ENCODE results near the gene USF2.

USF2 gene

DNA sequence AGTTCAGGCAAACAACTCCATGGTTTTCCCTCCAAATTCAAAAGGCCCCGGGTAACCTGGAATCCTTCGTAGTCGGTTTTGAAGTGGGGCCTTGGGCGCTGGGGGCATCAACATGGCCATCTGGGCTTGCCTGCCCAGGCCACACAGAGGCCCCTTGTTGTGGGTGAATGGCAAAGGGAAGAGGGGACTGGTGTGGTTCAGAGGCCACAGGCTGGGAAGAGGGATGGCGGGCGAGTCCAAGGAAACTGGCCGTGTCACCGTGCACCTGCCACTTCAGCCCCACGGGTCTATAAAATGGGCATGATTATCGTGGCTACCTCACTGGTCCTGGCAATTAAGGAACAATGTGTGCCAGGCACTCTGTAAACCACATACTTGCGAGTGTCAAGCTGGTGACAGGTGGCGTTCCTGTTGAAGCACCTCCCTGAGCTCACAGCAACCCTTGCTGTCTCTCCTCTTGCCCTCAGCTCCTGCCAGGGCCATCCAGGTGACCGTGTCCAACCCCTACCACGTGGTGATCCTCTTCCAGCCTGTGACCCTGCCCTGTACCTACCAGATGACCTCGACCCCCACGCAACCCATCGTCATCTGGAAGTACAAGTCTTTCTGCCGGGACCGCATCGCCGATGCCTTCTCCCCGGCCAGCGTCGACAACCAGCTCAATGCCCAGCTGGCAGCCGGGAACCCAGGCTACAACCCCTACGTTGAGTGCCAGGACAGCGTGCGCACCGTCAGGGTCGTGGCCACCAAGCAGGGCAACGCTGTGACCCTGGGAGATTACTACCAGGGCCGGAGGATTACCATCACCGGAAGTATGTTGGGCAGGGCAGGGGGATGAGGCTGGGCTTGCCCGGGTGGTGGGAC lies 18.7 kb upstream of the USF2 start:
- peaks cover 44% of the 10 kb centered on the region for H3K36me3 ChIP-seq (replicated peaks)
- DNase-seq (ENCODE audit: low spot score in 2 of 2) = no peak
- no peaks in the 10 kb centered on the region for H3K27me3 ChIP-seq (ENCODE audit: low read depth)
- H3K9me3 ChIP-seq = no peaks in the 10 kb centered on the region; the same call in 1 of the 2 replicates
- in situ Hi-C loops (cut with MboI; ENCODE audit: low sequenced_read_pairs) = loop anchor here (5.0 kb wide), 1 partner anchor 88 kb away; no protein-coding TSS in a partner anchor
- H3K4me1 ChIP-seq = peaks cover 2% of the 10 kb centered on the region
- peak overlapping the region; percentile 98 for H3K4me3 ChIP-seq

DNA sequence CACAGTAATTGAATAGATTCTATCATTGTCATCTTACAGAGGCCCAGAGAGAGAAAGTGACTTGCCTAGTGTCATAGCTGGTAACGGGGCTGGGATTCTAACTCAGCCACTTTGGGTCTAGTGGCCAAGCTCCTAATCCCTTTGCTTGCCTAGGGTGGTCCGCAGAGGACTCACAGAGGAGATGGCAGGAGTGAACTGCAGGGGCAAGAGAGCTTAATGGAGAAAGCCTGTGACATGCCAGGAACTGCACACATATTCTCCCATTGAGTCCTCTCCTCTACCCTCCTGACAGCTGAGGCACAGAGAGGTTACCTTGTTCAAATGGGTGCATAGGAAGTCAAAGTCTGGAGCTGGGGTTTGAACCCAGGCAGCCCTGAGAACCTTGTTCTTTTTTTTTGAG lies 17.3 kb upstream of the USF2 start:
- peaks cover 2% of the 10 kb centered on the region for H3K4me1 ChIP-seq
- H3K4me3 ChIP-seq = no peak overlapping the region
- DNase-seq (ENCODE audit: low spot score in 2 of 2) = no peak
- in situ Hi-C loops (cut with MboI; ENCODE audit: low sequenced_read_pairs) = no loop called here
- peaks cover 53% of the 10 kb centered on the region for H3K36me3 ChIP-seq (replicated peaks)
- no peaks in the 10 kb centered on the region for H3K9me3 ChIP-seq
- H3K27me3 ChIP-seq (ENCODE audit: low read depth) = no peaks in the 10 kb centered on the region

DNA sequence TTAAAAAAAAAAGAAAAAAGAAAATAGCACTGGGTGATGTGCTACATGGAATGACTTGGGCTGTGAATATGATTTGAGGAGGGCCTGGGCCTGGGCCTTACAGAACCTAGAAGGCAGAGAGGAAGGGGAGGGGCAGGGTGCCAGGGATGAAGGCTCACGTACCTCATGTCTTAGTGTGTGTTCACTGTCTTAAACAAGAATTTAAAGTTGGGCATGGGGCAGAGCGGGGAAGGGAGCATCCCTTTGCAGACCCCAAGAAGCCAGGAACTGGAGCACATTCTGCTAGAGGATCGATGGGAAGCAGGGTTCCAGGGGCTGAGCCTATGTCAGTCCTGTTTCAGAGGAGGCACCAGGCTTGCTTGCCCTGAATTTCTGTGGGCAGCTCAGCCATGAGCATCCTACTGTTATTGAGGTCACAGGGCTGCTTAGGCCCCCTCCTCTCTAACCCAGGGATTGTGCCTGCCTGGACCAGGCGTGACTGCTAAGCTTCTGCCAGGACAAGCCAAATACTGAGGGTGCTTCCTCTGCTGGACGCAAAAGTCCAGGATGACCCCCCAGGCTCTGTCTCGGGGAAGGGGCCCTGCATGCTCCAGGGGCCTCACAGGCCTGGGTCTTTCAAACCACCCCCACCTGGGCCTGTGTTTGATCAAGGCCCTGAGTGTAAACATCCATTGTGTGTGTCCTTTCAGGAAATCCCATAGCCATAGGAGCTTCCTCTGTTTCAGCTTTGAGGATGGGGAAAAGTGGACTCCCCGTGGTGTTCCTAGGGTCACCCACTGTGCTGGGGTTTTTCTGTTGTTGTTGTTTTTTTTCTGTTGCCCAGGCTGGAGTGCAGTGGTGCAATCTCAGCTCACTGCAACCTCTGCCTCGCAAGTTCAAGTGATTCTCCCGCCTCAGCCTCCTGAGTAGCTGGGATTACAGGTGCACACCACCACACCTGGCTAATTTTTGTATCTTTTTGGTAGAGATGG lies 15.2 kb upstream of the USF2 start:
- DNase-seq (ENCODE audit: low spot score in 2 of 2) = no peak
- Histone ChIP-seq H3K4me3 (no peak overlapping the region), H3K4me1 (peaks cover 2% of the 10 kb centered on the region), H3K36me3 (replicated peaks) (peaks cover 53% of the 10 kb centered on the region), H3K27me3 (ENCODE audit: low read depth) (no peaks in the 10 kb centered on the region), H3K9me3 (no peaks in the 10 kb centered on the region)
- in situ Hi-C loops (cut with MboI; ENCODE audit: low sequenced_read_pairs) = no loop called here

DNA sequence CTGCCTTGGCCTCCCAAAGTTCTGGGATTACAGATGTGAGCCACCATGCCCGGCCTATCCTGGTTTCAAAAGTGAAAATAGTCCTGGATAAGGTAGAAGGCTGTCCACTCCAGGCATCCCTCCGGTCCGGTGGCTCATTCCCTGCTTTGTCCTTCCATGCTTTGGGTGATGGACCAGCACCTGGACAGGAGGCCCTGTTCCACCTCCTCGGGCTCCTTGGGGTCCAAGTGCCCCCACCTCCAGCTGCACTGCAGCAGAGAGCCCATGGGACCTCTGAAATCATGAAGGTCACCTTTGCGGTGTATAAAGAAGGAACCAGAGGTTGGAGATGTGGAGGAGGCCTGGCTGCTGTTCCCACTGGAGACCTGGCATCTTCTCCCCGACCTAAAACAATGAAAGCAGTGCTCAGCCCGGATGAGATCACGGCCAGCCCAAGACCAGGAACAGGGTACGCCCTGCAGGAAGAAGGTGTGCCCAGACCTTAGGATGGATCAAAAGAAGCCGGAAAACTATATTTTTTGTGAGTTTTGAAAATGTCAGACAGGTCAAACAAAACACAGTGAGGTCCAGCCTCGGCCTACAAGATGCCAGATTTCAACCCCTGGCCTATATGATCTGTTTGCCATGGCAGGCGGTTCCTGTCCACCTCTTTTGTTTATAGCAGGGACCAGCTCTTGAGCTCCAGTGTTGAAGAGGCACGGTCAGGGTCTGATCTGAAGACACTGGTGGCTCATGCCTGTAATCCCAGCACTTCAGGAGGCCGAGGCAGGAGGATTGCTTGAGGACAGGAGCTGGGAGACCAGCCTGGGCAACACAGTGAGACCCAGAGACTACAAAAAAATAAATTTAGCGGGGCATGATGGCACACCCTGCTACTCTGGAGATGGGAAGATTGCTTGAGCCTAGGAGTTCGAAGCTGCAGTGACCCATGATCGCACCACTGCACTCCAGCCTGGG lies 14.1 kb upstream of the USF2 start:
- H3K9me3 ChIP-seq = no peaks in the 10 kb centered on the region
- DNase-seq (ENCODE audit: low spot score in 2 of 2) = no peak
- H3K36me3 ChIP-seq (replicated peaks) = peaks cover 51% of the 10 kb centered on the region
- no peak overlapping the region for H3K4me3 ChIP-seq
- in situ Hi-C loops (cut with MboI; ENCODE audit: low sequenced_read_pairs) = no loop called here
- H3K4me1 ChIP-seq = peaks cover 2% of the 10 kb centered on the region
- H3K27me3 ChIP-seq (ENCODE audit: low read depth) = no peaks in the 10 kb centered on the region

DNA sequence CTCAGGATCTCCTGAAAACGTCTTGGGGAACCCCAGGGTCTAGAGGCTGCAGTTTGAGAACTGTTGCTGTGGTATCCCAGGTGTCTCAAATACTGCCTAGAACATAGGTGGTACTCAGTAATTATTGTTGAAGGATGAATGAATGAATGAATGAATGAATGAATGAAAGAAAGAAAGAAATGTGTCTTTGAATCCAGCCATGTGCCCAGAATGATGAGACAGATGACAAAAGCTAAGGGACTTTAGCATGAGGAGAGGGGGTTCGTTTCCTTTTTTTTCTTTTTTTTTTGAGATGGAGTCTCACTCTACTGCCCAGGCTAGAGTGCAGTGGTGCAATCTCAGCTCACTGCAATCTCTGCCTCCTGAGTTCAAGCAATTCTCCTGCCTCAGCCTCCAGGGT lies 12.2 kb upstream of the USF2 start:
- Histone ChIP-seq H3K4me1 (no peaks in the 10 kb centered on the region), H3K27me3 (ENCODE audit: low read depth) (no peaks in the 10 kb centered on the region), H3K4me3 (no peak overlapping the region), H3K36me3 (replicated peaks) (peaks cover 49% of the 10 kb centered on the region), H3K9me3 (no peaks in the 10 kb centered on the region)
- in situ Hi-C loops (cut with MboI; ENCODE audit: low sequenced_read_pairs) = no loop called here
- no peak for DNase-seq (ENCODE audit: low spot score in 2 of 2)

DNA sequence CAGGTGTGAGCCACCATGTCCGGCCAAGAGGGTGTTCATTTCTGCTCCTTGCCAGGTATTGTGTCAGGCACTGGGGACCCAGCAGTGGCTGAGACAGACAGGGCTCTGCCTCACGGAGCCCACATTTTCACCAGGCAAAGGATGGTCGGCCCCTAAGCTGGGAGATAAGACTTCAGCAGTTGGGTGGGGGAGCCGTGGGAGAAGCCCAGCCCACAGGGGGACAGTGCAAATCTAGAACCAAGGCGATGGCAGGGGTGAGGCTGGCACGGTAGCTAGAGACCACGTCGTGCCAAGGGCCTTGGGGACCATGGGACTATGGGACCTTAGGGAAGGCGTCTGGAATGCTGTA lies 11.7 kb upstream of the USF2 start:
- Histone ChIP-seq H3K9me3 (no peaks in the 10 kb centered on the region), H3K27me3 (ENCODE audit: low read depth) (no peaks in the 10 kb centered on the region), H3K4me3 (no peak overlapping the region), H3K4me1 (no peaks in the 10 kb centered on the region), H3K36me3 (replicated peaks) (peaks cover 47% of the 10 kb centered on the region)
- DNase-seq (ENCODE audit: low spot score in 2 of 2) = no peak
- in situ Hi-C loops (cut with MboI; ENCODE audit: low sequenced_read_pairs) = no loop called here

DNA sequence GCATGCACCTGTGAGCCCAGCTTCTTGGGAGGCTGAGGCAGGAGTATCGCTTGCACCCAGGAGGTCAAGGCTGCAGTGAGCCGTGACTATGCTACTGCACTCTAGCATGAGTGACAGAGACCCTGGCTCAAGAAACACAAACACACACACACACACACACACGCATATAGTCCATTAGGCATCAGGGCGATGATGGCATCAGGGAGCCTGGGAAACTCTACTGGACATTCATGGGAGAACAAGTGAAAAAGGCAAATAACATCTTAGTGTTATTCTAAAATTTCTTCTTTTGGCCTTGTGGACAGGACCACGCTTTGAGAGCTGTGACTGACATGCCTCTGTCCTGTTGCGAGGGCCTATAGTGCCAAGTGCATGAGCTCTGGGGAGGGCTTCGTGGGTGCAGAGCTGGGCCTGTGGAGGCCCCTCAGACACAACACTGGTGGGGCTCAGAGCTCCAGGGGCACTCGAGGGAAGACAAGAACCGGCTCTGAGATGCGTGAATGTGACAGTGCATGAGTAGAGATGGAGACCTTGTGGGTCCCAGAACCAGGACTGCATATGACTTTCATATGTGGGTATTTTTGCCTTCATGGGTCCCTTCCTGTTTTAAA lies 8.0 kb upstream of the USF2 start:
- no peaks in the 10 kb centered on the region for H3K9me3 ChIP-seq
- H3K4me1 ChIP-seq = no peaks in the 10 kb centered on the region
- in situ Hi-C loops (cut with MboI; ENCODE audit: low sequenced_read_pairs) = no loop called here
- peak in 1 of 2 experiments; percentile 7 for DNase-seq (ENCODE audit: low spot score in 2 of 2)
- no peaks in the 10 kb centered on the region for H3K27me3 ChIP-seq (ENCODE audit: low read depth)
- H3K36me3 ChIP-seq (replicated peaks) = peaks cover 42% of the 10 kb centered on the region
- no peak overlapping the region for H3K4me3 ChIP-seq

DNA sequence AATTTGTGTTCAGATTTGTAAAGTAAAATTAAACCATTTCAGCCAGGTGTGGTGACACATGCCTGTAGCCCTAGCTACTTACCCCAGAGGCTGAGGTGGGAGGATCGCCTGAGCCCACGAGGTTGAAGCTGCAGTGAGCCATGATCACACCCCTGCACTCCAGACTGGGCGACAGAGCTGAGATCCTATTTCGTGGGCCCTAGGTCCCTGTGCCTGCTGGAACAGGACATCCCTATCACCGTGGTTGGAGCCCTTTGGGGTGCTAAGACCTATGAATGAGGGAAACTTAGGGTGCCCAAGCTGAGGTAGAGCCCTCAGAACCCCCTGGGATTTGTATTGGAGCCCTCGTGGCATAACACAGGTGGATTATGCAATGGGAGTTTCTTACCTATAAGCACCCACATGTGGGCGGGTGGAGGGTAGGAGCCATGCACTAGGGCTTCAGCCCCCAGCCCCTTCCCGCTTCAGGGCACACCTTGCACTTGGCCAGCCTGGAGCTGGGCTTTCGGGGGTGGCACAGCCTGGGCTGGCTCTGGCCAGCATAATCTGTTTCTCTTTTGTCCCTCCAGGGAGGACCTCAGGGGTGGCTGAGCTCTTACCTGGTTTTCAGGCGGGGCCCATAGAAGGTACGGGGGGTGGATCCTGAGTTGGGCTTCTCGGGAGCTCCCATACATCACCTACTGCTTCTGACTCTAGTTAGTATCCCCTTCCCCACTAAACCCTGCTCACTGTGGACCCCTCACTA lies 7.2 kb upstream of the USF2 start:
- DNase-seq (ENCODE audit: low spot score in 2 of 2) = peak in 1 of 2 experiments; percentile 7
- Histone ChIP-seq H3K9me3 (no peaks in the 10 kb centered on the region), H3K36me3 (replicated peaks) (peaks cover 48% of the 10 kb centered on the region), H3K4me1 (no peaks in the 10 kb centered on the region; the same call in 1 of the 2 replicates), H3K27me3 (ENCODE audit: low read depth) (no peaks in the 10 kb centered on the region), H3K4me3 (no peak overlapping the region)
- in situ Hi-C loops (cut with MboI; ENCODE audit: low sequenced_read_pairs) = no loop called here

DNA sequence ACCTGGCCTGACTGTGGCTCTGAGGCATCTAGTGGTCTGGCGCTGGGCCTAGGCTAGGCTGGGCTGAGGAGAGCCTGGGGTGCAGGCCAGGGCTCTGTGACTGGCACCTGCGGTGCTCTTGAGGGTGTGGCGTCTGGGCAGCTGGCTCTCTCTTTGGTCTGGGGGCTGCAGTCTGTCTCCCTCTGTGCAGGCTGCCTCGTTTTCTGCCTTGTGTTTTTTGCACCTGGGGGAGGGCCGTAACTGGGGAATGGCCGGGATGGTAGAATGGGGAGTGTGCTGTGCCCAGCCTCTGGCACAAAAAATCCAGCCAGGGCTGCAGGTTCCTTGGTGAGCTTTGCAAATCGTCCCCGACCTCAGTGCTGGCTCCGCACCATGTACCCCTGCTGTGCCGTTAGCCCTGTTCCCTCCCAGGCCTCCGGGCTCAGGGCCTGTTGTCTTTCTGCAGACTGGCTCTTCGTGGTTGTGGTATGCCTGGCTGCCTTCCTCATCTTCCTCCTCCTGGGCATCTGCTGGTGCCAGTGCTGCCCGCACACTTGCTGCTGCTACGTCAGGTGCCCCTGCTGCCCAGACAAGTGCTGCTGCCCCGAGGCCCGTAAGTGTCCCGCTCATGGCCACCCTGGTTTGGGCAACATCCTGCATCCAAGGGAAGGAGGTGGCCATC lies 6.5 kb upstream of the USF2 start:
- Histone ChIP-seq H3K36me3 (replicated peaks) (peaks cover 55% of the 10 kb centered on the region), H3K4me1 (peaks cover 4% of the 10 kb centered on the region), H3K9me3 (no peaks in the 10 kb centered on the region), H3K4me3 (no peak overlapping the region), H3K27me3 (ENCODE audit: low read depth) (no peaks in the 10 kb centered on the region)
- in situ Hi-C loops (cut with MboI; ENCODE audit: low sequenced_read_pairs) = no loop called here
- DNase-seq (ENCODE audit: low spot score in 2 of 2) = peak in 1 of 2 experiments; percentile 7

DNA sequence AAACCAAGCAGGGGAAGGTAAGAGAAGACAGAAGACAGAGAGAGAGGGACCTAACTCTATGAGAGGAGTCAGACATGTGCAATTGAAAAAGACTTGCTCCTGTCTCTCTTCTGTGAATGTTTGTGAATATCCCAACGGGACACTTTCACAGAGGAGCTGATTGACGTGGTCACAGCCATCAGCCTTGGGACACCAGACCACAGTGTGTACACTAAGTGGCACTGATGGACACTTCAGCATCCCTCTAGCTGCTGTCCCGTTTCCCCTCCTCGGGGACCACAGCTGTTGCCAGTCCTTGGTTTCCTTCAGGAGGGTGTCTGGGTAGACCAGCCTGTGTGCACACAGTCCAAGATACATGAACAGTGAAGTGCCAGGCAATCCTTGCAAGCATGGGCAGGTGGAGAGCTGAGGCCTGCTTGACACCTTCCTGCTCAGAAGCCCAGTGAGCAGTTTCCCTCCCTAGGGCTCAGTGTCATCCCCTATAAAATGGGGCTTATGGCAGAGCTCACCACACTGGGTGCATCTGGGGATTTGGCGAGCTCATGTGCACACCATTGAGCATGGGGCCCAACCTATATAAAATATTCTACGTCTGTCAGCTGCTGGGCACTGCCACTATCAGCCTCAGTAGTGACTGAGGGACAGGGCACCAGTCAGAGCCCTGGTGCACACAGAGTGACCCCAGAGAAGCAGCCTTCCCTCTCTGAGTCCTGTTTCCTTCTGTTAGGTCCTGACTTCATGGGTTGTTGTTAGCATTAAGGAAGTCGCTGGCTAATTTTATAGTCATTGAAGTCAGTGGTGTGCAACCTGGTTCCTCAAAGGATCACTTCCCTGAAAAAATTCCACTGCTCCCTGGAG lies 4.3 kb upstream of the USF2 start:
- Histone ChIP-seq H3K9me3 (no peaks in the 10 kb centered on the region), H3K27me3 (ENCODE audit: low read depth) (no peaks in the 10 kb centered on the region), H3K4me1 (peaks cover 4% of the 10 kb centered on the region), H3K36me3 (replicated peaks) (peaks cover 55% of the 10 kb centered on the region), H3K4me3 (no peak overlapping the region)
- in situ Hi-C loops (cut with MboI; ENCODE audit: low sequenced_read_pairs) = no loop called here
- DNase-seq (ENCODE audit: low spot score in 2 of 2) = peak in 1 of 2 experiments; percentile 9

DNA sequence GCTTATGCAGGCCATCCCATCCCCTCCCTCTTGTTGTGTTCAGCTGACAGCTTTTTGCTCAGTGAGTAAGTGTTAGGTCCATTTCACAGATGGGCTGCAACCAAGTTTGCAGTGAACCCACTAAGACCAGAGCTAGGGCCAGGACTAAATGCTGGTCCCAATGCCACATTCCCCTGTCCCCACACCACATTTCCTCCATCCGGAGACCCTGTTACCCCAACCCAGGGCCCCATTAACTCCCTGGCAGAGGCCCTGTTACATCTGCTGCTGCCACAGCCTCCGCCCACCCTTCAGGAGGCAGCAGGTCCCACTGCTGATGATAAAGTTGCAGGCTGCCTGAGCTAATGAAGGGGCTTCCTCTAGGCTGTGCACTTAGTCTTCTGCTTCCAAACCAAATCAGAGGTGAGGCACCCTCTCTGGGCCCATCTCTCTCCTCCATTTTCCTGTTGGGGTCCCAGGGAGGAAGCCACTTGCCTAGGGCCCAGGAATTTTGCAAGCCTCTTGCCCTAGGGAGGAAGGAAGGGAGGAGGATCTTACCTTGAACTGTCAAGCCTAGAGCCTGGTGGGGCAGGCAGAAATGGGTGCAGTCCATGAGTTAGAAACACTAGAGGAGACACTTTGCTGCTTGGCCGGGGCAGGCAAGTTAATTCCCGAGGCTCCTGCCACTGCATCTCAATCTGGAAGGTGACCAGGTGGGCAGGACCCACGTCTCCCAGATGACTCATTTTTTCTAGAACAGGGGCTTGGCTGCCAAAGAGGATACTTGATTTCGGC lies 3.4 kb upstream of the USF2 start:
- peak in 1 of 2 experiments; percentile 5 for DNase-seq (ENCODE audit: low spot score in 2 of 2)
- in situ Hi-C loops (cut with MboI; ENCODE audit: low sequenced_read_pairs) = no loop called here
- Histone ChIP-seq H3K36me3 (replicated peaks) (peaks cover 55% of the 10 kb centered on the region), H3K9me3 (no peaks in the 10 kb centered on the region), H3K4me3 (no peak overlapping the region), H3K27me3 (ENCODE audit: low read depth) (no peaks in the 10 kb centered on the region), H3K4me1 (peaks cover 4% of the 10 kb centered on the region)
